Activated T-helper 1 cell treated with anti-CD3 and anti-CD28 coated beads, Interleukin-2, amount 50 U/mL, for 16 hours (primary cell): ENCODE data around the gene CS.
A peak's percentile ranks its signal among the peaks of the same experiment; 100 is the strongest.

Experiments used
- DNase-seq, 2 donors: peaks; one replicate each; pipeline ENCODE4 v3.0.0-alpha.2; 2020; ENCODE audit warnings: low read depth in 1 of 2, low spot score in 1 of 2

Gene CS

GRCh38 chr12:56221757-56222530, 78.2 kb downstream of the CS start, which contains the start of gene RNF41:
Gene RNF41, minus strand, starts transcription at chr12:56221922. Its CDS starts 7,875 bp downstream, at chr12:56214047.
- DNase-seq = peak; percentile 83
